ENCODE data around the gene PAX3. TPM values are rescaled to one million over a fixed set of nuclear protein-coding genes. Genes with fewer than 3 reads are reported as not detected.

PAX3 gene
- total RNA-seq, 1 experiment from 2014 or later, result not detected

- no peaks in the 10 kb centered on the region for H3K4me1 ChIP-seq (ENCODE audit: control insufficient read depth in 1 of 2, insufficient read depth in 2 of 2, low read length in 2 of 2)
- ChIA-PET CTCF (no interaction called here), RAD21 (ENCODE audit: low non-redundant PET in 1 of 2, low total read pairs in 2 of 2, uncharacterized antibody in 2 of 2, unreplicated experiment in 2 of 2) (no interaction called here), POLR2A (no interaction called here)
- no peak overlapping the region for H3K9ac ChIP-seq (ENCODE audit: low read length)
- ATAC-seq, result no peak
- DNase-seq (ENCODE audit: low read depth, low spot score), result no peak
- no peak overlapping the region for H3K27ac ChIP-seq (ENCODE audit: low read depth, low read length)
- H3K36me3 ChIP-seq (ENCODE audit: control insufficient read depth in 1 of 2, insufficient read depth in 2 of 2, low read length in 2 of 2), result no peaks in the 10 kb centered on the region
- H3K9me2 ChIP-seq (ENCODE audit: insufficient read depth), result no peaks in the 10 kb centered on the region
- no peaks in the 10 kb centered on the region for H3K79me2 ChIP-seq (ENCODE audit: insufficient read depth, low read length)
- no TSS peak for BruUV-seq (replicated peaks)
- TF ChIP-seq CBX3 (IDR thresholded peaks at IDR 0.05; ENCODE audit: low read depth) (no peak), JUND (IDR thresholded peaks at IDR 0.05) (no peak), CTCF (IDR thresholded peaks at IDR 0.05 in 2 of 3, conservative IDR thresholded peaks at IDR 0.05 in 1 of 3; ENCODE audit: borderline replicate concordance in 1 of 3, insufficient read depth in 1 of 3, low read depth in 2 of 3, low read length in 2 of 3) (no peak), SRF (IDR thresholded peaks at IDR 0.05; ENCODE audit: low read depth) (no peak), MAX (IDR thresholded peaks at IDR 0.05) (no peak), ZBTB33 (IDR thresholded peaks at IDR 0.05; ENCODE audit: extremely low read depth, insufficient replicate concordance, low read length) (no peak), SP1 (IDR thresholded peaks at IDR 0.05; ENCODE audit: low read depth) (no peak), FOSL1 (IDR thresholded peaks at IDR 0.05; ENCODE audit: low read depth) (no peak), ELF1 (IDR thresholded peaks at IDR 0.05; ENCODE audit: borderline replicate concordance, low read depth) (no peak), POLR2AphosphoS5 (IDR thresholded peaks at IDR 0.05; ENCODE audit: low read depth, low read length) (no peak), ATF3 (IDR thresholded peaks at IDR 0.05) (no peak), REST (IDR thresholded peaks at IDR 0.05; ENCODE audit: low read depth) (no peak), ZFX (IDR thresholded peaks at IDR 0.05) (no peak), RAD21 (IDR thresholded peaks at IDR 0.05; ENCODE audit: low read depth) (no peak), POLR2A (IDR thresholded peaks at IDR 0.05; ENCODE audit: borderline replicate concordance, extremely low read depth, insufficient read depth, insufficient read length) (no peak), SIN3A (IDR thresholded peaks at IDR 0.05; ENCODE audit: low read depth) (no peak), EZH2 (IDR thresholded peaks at IDR 0.05) (no peak)
- no peak overlapping the region for H3K4me2 ChIP-seq (ENCODE audit: low read length)
- no peak overlapping the region for H3K4me3 ChIP-seq (replicated peaks in 1 of 2; ENCODE audit: low read depth in 1 of 2, low read length in 2 of 2)
- no peaks in the 10 kb centered on the region for H3K9me3 ChIP-seq (ENCODE audit: control insufficient read depth in 1 of 2, insufficient read depth in 1 of 2, low read depth in 1 of 2, low read length in 2 of 2)
- peaks cover 76% of the 10 kb centered on the region for H3K27me3 ChIP-seq (ENCODE audit: insufficient read depth, low read length)
- H2AFZ ChIP-seq (ENCODE audit: low read depth, low read length, poor library complexity, severe bottlenecking), result no peak overlapping the region
- intact Hi-C loops (cut with micrococcal nuclease), result no loop called here
- no peaks in the 10 kb centered on the region for H4K20me1 ChIP-seq (ENCODE audit: insufficient read depth)
Observed at GRCh38 chr2:222208010-222208690, 90.6 kb downstream of the PAX3 start.
